Right kidney (tissue), 1 donor: ENCODE results near the gene LBX1.
A peak's percentile ranks its signal among the peaks of the same experiment; 100 is the strongest.

ENCODE experiments used
- DNase-seq: peaks from one replicate; pipeline ENCODE4 v3.0.0-alpha.2; 2016

The LBX1 gene

DNA sequence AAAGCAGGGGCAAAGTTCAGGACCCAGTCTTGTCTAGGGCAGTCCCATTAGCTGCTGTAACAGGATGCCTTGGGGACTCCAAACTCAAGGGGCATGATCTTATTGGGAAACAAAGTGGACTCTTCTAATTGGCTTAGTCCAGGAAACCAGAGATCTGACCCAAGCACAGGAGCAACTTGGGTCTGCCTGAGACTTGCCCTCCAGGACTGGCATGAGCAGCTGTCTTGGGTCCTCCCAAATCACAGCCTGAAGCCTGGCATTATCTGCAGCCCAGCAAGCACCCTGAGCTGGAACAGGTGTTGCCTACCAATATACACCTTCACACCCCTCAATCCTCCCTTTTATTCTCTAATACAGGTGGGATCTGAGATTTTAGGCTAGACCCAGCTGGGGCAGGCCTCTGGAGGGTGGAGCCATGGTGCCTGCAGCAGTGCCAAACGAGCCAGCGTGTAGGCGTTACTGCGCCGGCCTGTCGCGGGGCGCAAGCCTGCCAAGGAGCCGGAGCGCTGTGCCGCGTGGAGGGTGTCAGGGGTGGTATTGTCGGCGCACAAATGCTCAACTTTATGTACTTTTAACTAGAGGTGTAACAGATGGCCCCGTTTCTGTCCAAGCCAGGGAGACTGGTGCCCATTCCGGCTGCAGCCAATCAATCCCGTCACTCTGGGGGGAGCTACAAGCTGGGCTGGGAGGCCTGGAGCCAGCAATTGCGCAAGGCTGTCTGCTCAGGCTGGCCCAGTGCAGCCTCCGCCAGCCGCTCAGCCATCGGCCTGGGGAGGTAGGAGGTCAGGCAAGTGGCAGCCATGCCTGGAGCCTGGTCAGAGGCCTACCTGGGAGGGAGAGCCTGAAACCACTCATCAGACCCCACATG lies 12.8 kb upstream of the LBX1 start:
- no peak for DNase-seq

DNA sequence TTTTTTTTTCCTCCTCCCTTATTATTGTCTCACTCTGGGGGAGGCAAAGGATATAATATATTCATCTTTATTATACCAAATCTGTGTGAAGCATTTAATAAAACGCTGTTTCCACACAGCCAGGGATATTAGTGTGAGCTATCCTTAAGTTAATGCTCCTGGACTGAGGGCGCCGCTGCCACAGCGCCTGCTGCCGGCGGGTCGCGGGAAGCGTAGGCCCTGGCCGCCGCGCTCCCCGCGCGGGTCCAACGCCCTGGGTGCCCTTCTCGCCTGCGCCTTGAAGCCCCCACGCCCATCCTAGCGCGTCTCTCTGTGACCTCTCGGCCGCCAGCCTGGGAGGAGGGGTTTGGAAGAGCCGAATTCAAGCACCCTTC lies 9.5 kb upstream of the LBX1 start:
- DNase-seq, result no peak

DNA sequence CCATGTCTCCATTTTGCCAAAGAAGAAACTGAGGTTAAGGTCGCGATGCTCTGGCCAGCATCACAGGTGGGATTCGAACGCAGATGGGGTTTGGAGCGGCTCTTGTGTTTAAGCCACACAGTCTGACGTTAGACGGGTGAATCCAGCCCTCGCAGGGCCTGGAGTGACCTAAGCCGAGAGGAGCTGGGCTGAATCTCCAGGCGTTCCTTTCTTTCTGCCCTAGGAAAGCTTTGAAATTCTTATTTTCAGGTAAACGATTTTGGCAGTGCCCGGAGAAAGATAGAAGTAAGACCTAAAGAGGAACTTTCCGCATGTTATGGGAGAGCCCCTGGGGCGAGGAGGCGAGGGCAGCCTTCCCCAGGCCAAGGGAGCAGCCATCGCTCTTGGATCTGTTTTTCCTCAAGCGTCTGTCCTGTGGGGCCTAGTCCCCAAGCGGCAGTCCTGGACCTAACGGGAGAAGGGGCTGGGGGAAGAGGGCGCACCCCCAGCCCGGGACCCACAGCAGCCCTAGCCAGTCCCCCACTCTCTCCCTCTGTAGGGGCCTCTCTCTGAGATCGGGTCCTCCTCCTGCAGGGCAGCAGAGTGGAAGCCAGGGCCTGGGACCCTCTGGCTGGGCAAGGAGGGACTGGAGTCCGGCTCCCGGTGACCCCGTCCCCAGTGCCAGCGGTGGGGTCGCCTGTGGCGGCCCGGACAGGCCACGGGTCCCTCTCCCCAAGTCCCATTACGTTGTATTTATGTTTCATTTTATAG lies 8.9 kb upstream of the LBX1 start:
- peak; percentile 61 for DNase-seq

DNA sequence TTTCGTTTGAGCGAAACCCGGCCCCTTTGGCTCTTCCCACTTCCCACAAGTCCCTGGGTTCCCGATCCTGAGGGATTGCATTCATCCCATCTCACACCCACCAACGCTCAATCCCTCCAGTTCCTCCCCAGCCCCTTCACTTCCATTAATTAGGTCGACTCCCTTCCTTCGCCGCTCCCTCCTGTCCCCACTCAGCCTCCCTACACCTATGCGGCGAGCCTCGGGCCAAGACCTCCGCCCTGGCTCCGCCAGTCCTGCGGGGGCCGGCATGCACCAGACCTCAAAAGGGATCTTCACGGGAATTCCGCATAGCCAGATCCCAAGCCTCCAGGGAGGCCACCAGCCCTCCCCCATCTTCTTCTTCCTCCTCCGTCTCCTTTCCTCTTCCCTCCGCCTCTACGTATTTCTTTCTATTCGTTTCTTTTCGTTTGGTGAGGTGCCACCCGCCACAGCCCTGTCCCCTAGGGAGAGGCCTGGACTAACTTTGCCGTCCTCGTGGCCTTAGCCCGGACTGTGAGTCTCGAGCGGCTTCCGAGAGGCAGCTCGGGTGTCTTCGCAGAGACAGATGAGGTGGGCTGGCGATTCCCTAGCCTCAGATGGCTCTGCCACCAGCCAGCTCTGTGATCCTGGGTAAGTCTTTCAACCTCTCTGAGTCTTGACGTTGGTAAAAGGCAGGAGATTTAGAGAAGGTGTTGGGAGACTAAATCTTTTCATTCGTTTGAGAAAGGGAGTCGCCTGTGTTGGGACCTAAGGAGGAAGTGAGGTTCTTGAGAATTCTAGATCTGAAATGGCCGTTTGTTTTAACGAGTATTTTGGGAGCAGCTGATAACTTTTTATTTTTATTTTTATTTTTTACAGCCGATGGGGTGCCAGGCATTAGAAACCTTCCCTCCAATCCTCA lies 8.1 kb upstream of the LBX1 start:
- DNase-seq, result peak; percentile 88

DNA sequence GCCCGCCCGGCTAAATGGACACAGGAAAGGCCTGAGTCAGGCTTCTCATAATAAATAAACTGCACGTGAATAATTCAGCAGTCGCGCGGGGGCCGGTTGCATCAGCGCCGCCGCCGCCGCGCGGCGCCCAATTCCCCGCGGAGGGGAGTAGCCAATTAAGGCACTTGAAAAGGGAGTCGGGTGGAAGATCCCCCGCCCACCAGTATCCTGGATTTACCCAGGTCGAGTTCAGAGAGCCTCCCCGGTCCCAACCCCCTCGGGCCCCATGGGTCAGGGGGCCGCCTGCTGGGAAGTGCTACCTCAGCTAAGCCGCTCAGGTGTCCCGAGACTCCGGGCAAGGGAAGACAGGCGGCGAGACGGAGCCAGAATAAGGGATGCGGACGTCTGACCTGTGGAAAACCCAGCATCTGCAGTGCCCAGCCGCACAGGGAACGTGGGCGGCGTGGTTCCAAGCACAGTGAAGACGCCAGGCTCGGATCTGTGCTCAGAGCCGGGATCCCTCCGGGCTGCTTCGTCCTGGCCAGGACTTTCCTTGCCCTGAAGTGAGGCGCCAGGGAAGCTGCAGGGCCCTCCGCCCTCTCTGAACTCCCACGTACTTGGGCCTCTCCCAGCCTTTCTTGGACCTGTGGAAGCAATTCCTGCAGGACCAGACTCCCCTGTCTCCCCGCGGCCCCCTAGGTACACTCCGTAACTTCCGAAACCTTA lies 7.3 kb upstream of the LBX1 start:
- DNase-seq, result peak; percentile 88

DNA sequence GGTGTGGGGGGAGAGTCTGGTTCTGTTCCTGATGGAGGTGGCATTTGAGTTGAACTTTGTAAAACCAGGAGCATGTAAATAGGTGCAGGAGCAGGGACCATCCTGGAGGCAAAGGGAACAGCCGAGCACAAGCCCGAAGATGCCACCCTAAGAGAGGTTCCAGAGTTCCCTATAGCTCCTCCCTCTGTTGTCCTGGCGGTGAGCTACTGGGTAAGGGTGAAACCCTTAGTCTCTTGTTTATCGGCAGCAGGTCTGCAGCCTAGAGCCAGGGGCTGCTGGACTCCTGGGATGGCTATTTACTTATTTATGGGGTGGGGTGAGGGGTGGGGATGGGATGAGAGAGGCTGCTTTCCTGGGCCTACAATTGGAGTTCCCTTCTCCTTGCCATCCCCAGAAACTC lies 6.5 kb upstream of the LBX1 start:
- no peak for DNase-seq

DNA sequence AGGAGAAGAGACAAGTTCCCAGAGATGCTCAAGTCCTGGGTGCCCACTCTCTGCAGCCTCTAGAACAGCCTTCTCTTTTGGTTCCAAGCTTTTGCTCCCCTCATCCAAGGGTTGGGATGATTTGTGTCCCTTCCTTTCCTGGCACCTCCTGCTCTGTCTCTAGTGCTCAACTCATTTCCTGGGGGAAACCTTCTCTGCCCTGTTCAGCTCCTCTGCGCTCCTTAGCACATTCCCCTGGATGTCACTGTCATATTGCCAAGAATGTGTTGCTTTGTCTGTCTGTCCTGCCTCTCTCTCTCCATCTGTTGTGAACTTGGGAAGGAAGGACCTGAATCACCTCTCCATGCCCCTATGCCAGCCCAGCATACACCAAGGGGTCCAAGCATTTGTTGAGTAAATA lies 5.1 kb upstream of the LBX1 start:
- DNase-seq, result no peak

DNA sequence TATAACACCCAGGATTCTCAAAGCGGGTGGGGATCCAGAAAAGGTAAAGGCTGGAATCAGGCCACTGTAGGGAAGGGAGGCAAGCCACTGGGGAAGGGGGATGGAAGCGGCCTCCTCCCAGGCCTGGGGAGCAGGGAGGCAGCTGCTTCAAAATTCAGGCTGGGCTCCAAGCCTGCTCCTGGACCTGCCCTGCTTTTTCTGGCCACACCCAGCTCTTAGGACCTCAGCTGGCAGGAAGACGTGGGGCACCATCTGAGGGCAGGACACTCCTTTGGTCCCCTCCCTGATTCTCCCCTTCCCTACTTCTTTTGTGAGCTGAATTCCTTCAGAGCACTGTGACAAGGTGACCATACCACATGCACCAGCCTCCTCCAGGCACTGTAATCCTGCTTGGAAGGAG lies 4.6 kb upstream of the LBX1 start:
- no peak for DNase-seq

DNA sequence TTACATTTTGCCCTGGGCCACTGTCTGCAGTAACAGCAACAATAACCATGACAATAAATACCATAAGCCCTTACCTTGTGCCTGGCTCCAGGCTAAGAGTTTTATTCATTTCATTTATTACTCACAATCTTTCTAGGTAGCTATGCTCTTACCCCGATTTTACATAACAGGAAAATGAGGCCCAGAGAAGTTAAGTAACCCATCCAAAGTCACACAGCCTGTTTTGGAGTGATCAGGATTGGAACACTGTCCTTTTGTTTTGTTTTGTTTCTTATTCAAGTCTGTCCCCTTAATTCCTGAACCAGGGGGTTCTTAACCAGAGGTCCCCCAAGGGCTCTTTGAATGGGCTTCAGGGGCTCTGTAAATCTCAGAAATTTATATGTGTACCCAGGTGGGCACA lies 4.2 kb upstream of the LBX1 start:
- no peak for DNase-seq

DNA sequence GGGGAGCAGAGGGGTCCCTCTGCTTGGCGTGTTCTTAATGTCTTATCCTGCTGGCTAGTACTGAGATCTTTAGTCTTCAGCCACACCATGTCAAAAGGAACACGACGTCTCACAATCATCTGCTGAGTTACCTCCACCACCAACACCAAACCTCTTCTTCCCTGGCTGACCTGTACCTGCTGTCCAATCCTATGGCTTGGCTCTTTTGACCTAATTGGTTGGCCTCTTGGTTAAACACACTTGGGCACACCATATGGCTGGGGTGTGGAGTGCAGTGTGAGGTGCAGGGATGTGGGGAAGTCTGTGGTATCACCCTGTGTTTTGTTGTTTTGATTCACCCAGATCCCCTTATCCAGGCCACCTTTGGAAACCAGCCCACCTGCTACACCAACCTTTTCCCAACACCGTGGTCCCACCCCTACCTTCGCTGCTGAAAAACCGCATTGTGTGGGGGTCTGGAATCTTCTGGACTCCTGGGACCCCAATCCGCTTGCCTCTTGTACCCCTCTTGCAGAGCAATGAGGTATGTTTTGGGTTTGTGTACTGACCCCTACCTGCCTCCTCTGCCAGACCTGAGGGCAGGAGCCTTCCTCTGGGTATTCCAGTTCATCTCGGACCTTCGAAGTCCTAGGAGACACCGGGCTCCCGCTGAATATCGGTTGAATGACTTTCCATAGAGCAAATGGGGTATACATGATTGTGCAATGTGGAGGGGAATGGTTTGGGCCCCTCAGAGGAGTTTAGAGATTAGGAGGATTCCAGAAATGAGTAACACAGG lies 2.8 kb upstream of the LBX1 start:
- no peak for DNase-seq

DNA sequence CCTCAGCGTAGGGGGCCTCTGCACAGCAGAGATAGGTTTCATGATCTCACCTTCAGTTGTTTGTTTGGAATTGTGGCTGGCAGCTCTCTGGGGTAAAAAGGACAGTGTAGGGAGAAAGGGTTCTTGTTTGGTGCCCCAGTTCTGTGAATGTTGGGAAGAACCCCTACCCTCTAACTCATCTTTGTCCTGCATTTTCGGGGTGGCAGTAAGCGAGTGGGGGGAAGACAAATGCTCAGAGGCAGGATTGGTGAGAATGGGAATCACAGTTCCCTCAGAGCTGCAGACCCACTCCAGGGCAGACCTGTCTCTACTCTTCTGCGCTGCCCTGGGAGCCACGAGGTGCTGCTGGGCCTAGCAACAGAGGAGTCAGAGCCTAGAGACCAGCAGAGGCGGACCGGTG lies 1.8 kb upstream of the LBX1 start:
- no peak for DNase-seq

DNA sequence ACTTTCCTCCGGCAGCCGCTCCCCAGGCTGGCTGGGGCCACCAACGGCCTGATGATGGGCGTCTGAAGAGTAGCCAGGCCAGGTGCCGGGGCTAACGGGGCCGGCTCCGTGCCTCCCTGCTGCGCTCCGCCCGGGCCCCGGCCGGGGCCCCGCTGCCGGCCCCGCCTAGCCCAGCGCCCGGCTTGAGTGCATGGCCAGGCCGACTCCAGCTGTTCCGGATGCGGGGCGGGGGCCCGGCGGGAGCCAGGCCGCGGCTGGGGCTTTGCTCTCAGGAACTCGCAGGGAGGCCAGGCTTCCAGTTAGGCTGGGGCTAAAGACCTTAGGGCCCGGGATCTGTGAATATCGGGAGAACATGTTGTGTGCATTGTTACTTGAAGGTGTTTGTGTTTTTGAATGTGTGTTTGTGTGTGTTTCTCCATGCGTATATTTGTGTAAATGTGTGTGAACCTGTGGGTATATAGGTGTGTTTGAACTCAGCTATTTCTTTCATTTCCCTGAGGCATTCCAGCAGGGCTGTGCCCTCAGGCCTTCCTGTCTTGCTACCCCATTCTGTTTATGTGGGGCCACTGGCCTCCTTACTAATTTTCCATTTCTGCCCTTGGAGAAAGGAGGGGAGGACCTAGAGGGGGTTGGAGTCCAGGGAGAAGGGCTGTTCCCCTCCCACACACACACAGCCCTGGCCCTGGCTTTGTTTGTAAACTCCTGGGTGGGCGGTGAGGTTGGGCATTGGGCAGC lies 1.1 kb upstream of the LBX1 start:
- peak; percentile 74 for DNase-seq

DNA sequence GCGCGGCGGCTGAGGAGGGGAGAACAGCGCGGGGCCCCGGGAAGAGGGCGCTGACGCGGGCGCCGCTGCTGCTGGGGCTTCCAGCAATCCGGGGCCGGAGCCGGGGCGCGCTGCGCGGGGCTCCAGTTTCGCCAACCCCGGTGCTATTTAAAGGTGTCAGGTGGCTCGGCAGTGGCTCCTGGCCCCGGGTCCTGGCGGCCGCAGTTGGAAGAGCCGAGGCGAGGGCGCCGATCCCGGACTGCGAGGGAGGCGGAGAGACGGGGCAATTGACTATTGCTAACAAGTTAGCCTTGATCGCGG lies 347 bp downstream of the LBX1 start:
- no peak for DNase-seq

DNA sequence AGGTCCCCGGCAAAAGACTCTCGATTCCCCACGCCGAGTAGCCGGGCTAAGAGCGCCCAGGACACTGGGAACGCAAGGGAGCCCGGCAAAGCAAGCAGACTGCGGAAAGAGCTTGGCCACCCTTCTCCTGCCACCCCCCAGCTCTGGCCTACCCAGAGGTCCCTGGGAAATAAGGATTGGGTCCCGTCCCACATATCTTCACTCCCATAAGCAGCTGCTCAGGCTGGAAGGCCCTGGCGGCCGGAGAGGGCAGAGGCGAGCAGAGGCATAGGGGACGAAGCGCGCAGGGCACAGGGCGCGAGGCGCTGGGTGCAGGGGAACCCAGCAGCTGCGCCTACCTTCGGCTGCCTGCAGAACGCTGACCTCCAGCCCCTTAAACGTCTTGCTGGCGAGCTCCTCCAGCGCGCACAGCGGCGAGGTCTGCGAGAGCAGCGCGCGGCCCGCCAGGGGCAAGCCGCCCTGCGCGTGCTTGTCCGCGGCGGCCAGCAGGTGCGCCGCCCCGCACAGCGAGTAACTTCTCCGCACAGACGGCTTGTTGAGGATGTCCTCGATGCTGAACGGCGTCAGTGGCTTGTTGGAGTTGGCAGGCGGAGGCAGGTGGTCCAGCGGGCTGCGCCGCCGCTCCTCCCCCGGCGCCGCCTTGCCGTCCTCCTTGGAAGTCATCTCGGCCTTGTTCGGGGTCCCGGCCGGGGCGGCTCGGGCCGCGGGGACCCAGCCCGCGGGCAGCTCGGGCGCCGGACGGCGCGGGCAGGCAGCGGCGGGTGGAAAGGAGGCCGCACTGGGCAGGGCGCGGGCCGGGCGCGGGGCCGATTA lies 904 bp downstream of the LBX1 start:
- DNase-seq, result peak; percentile 77

DNA sequence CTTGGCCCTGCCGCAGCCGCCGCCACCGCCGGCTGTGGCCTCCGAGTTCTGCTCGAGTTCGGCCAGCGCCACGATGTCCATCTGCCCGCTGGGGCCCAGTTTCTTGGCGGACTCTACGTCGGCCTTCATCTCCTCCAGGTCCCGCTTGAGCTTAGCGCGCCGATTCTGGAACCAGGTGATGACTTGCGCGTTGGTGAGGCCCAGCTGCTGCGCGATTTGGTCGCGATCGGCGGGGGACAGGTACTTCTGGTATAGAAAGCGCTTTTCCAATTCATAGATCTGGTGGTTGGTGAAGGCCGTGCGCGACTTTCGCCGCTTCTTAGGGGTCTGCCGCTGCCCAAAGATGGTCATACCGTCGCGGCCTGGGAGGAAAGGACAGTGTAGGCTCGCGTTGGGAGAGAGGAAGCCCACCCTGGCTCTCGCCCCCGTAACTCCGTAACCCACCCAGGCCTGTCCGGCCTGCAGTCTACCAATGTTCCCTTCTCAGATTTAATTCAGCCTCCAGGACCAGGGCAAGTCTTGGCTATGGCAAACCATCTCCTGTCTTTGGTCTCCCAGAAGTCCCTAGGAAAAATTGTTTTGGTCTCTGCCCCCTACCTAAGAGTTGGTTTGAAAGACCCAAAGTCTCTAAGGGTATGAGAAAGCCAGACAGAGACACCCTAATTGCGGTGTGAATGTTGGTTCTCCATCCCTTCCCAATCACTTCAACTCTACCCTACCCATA lies 1.7 kb downstream of the LBX1 start:
- no peak for DNase-seq

DNA sequence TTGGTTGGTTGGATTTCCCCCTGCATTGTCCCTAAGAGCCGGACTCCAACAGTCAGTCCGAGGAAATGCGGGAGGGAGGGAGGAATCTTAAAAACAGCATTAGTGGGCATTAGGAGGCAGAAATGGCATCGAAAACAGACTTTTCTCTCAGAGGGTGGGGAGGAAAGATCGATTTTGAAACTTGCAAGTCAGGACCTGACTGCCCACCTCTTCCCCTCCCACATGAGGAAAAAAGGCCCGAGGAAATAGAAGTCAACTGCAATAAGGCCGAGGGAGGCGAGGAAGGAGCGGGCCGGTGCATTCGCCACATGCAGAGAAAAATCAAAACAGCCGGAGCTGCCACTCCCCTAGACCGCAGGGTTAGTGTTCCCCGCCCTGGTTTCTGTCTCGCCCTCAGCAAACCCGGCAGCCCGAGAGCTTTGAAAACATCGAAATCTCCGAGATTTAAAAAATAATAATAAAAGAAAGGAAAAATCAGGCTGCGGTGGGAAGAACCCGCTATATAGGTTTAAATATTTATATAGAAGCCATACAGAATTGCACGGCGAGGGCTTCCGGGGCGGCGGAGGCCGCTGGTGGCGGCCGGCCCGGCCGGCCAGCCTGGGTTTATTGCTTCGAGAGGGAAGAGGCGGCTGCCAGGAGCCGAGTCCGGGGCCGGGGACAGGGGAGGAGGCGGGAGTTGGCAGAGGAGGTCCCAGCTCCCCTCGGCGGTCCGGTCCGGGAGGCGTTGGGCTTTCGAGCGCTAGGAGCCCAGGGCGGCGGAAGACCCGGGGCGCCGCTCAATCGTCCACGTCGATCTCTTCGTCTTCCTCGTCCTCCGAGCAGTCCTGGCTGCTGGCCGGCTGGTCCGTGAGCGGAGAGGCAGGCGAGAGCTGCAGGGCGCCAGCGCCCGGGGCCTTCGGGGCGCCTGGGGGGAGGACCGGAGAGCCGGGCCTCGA lies 2.5 kb downstream of the LBX1 start:
- DNase-seq, result peak; percentile 79

DNA sequence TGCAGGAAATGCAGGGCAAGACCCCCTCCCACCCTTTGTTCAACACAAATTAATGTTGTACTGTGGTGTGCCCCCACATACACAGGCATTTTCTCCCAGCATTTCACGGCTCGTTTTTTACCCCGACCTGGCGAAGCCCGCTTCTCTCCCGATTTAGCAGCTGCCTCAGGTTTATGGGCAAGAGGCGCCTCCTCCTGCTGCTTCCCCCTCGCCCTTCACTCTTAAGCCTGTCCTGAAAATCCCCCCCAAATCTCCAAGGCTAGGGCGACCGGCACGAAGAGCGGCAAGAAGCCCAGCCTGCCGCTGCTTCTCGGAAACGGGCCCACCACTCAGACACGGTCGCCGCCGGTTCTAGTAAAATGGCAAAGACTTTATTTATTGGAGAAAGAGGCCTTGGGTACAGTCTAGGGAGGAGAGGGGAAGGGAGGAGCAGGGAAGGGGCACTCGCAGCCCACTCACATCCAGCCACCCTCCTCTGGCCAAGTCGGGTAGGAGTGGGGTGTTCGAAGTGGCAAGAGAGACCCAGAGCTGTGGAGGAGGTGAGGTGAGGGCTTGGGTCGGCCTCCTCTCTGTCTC lies 3.3 kb downstream of the LBX1 start:
- peak; percentile 76 for DNase-seq
